ENCODE results near the gene TMEM161A.
A peak's percentile ranks its signal among the peaks of the same experiment; 100 is the strongest.
"Not testable (repeated sequence)": the region's sequence is repeated elsewhere in the genome, so short reads cannot be mapped to it uniquely, and the experiment has no call there.

Gene TMEM161A

DNA sequence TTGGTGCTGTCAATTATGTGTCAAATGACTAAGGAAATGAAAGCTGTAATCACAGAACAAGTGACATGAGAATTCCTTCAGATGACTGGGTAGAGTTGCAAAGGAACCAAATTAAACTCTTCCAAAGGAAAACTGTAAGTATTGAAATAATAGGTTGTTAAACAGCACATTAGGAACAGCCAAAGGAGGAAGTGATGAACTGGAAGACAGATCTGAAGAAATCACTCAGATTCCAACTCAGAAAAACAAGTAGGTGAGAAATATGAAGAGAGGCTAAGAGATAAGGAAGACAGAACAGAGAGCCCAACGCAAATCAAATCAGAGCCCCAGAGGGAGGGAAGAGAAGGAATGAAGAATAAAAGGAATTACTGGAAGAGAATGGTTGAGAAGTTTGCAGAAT, 15.4 kb downstream of the TMEM161A start:
- no peak for DNase-seq (ENCODE audit: low read depth in 3 of 3)

DNA sequence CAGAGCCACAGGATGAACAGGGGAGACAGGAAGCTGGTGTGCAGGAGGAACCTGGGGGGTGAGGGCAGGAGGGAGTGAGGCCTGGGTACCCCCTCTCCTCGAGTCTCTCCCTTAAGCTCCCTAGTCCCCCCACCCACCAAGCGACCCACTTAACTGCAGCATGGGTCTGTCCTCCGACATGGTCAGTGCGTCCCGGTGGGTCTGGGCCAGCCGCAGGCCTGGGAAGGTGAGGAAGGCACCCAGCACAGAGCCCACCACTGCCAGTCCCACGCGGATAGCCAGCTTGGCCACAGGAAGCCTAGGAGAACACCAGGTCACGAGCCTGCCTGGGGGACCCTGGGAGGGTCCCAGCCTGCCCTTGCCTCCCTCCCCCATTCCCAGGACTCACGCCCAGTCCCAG, 16.9 kb downstream of the TMEM161A start:
- no peak for DNase-seq (ENCODE audit: low read depth in 3 of 3)

DNA sequence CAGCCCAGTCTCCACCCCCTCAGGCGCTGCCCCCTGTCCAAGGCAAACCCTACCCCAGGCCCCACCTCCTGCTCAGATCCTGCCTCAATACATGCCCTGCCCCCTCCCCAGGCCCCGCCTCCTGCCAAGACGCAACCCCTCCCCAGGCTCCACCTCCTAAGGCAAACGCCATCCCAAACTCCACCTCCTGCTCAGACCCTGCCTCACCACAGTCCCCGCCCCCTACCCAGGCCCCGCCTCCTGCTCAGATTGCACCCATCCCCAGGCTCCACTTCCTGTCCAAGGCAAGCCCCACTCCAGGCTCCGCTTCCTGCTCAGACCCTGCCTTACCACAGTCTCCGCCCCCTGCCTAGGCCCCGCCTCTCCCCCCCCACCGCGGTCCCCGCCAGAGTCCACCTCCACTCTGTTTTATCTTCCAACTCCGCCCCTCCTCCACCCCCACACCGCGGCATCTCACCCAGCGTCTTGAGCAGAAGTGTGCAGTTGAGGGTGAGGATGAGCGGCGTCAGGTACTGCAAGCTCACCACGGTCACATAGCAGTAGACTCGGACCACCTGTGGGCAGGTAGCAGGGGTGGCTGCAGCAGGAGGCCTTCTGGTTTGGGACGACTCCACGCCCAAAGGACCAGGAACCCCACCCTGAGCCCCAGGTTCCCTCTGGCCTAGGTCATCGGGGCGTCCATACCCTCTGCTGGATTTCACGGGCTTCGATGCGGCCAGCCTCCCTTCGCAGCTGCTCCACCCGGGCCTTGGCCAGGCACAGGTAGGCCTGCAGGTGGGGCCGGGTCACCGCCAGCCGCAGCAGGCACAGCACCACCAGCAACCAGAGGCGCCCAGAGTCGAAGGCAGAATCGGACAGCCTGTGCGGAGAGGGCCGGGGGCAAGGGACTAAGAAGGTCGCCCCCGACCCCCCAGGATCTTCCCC, 17.7 kb downstream of the TMEM161A start:
- peak in 1 of 3 experiments; percentile 41 for DNase-seq (ENCODE audit: low read depth in 3 of 3)

DNA sequence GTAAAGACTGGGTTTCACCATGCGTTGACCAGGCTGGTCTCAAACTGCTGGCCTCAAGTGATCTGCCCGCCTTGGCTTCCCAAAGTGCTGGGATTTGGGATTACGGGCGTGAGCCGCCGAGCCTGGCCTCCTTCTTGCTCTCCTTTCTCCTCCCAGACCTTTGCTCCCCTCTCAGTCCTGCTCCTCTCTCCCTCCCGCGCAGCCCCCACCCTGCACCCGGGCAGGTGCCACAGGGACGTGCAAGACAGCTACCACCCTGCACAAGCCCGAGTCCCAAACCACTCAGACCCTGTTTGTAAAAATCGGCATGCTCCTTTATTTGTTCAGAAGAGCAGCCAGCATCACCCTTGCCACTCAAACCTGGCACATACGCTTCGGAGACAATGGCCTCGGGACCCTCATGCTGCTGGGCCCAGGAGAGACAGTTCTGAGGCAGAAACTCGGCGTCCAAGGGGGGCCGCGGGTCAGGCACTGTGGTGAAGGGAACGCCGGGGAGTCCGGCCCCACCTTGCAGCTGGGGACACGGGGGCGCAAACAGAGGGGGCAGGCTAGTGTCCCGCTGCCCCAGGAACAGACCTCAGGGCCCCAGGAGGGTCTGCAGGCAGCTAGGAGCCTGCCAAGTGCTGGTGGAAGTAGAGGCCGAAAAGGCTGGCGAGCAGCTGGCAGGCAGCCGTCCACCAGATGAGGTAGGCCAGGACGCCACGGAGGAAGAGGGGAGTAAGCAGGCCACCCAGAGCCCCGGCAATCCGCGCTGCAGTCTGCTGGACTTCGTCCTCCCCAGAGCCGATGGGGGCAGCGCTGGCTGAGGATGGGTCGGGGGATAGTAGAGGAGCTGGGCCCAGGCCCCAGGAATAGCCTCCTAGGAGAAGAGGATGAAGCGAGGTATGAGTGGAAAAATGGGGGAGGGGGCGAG, 18.7 kb downstream of the TMEM161A start:
- no peak for DNase-seq (ENCODE audit: low read depth in 3 of 3)

DNA sequence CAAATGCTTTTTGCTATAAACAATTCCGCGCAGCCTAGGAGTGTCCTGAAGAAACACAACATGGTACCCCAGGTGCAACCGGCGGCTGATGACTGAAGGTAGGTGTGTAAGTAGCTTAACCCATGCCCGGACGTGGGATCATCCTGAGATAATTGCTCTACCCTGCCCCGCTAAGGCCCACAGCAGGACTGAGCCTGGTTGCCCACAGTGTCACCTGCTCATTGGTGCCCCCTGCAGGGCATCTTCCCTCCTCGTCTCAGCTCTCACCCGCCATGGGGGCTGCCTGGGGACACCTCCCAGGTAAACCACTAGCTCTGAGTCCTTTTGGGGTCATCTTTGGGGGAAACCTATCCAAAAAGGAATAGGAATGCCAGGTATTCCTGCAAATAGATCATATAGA, 22.3 kb downstream of the TMEM161A start:
- DNase-seq (ENCODE audit: low read depth in 3 of 3), result peak in 2 of 3 experiments; percentile 9 to 47

DNA sequence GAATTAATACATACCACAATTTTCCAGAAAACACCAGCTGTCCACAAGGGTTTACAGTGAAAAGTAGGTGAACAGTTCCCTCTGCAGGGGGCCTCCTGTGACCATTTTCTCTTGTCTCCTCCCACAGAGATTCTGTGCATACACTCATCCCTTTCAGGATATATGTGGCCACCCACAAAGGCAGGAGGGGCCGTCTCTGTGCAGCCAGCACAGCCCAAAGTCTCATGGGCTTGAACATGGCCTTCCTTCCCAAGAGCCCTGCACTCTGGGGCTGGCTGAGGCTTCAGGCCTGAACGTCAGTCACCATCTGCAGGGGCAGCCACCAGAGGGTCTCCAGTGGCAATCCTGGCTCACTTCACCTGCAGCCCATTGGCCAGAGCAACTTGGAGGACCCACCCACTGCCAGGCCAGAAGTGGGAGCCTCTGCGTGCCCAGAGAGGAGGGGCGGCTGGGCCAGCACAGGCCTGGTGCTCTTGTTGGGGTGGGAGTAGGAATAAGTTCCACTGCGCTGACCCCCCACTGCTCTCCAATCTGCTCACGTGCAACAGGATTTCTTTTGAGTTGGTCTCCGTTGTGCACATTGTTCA, 25.1 kb downstream of the TMEM161A start:
- no peak for DNase-seq (ENCODE audit: low read depth in 3 of 3)

DNA sequence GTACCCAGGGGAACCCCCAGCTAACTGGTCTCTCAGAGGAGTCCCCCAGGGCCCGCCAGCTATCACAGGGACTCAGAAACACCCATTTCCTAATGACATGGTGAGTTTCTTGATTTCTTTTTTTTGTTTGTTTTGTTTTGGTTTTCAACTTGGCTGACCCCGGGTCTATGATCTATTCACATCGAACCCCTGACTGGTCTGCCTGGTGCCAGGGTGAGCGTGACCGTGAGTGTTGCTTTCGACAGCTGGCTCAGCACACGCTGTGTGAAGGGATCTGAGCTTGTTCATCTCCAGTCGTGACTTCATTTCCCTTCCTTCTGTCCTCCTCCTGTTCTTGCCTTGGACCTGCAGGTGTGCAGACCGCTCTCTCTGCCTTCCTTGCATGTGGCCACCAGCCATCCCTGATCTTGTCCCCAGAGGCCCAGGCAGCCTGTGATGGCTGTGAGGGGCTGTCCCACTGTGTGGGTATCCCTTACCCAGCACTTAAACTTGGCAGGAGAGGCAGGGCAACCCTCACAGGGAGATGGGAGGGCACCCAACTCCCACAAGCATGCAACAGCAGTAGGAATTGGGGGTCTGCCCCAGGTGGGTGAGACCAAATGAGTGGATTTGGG, 26.2 kb downstream of the TMEM161A start:
- no peak for DNase-seq (ENCODE audit: low read depth in 3 of 3)

DNA sequence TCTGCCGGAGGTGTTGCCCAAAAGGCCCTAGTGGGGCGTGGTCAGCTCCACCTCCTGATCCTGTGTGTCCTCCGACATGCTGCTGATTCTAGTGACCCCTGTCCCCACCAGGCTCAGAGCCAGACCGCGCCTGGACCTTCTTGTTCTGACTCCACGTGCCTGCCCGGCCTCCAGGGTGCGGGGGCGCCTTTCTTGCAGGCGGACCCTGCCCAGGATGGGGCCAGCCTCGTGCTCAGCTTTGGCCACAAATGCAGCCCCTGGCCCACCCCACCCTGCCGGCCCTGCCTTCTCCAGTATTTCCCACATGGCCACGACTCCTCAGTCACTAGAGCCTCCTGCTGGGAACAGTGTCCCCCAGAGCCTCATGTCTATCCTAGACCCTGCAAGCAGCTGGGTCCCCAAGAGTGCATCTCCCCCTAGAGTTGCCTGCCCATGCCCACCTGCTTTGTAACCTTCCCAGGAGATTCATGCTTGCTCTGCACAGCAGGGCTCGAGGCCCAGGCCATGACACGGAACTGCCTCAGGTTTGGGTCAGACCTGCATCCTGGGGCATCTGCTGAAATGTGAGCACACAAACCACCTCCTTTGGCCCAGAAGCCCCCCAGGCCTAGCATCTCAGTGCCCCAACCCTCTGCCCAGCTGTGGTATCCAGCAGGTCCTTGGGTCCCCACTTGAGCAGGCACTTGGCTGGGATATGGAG, 27.0 kb downstream of the TMEM161A start:
- DNase-seq (ENCODE audit: low read depth in 3 of 3), result no peak

DNA sequence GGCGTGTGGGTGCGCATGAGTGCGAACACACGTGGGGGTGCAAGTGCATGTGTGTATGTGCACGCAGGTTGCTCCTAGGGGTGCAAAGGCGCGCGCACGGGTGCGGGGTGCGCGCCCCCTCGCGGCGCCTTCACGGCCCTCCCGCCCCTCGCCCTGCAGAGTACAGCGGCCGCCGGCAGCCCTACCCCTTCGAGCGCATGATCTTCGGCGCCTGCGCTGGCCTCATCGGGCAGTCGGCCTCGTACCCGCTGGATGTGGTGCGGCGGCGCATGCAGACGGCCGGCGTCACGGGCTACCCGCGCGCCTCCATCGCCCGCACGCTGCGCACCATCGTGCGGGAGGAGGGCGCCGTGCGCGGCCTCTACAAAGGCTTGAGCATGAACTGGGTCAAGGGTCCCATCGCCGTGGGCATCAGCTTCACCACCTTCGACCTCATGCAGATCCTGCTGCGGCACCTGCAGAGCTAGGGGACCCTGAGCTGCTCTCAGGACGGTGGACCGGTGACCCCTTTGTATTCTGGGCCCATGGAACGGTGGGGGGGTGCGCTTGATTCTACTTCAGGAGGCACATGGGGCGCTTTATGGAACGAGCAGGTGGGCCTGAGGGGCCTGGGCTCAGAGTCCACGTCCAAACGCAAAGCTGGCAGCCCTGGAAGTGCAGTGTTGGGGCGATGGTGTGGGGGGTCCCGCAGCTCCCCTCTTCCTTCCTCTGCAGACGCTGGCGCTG, 27.7 kb downstream of the TMEM161A start:
- no peak for DNase-seq (ENCODE audit: low read depth in 3 of 3)

DNA sequence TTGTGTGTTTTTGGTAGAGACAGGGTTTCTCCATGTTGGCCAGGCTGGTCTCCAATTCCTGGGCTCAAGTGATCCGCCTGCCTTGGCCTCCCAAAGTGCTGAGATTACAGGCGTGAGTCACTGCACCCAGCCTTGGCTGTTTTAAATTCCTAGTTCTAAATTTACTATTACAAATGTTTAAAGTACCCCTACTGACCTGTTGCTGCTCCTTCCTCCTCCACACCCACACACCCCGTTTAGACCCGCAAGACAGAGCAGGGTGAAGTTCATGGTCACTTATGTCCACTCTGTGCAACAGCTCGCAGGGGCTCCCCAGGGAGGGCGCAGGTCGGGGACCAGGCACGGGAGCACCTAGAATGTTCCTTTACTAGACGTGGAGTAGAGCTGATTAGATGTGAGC, 28.7 kb downstream of the TMEM161A start:
- no peak for DNase-seq (ENCODE audit: low read depth in 3 of 3)

DNA sequence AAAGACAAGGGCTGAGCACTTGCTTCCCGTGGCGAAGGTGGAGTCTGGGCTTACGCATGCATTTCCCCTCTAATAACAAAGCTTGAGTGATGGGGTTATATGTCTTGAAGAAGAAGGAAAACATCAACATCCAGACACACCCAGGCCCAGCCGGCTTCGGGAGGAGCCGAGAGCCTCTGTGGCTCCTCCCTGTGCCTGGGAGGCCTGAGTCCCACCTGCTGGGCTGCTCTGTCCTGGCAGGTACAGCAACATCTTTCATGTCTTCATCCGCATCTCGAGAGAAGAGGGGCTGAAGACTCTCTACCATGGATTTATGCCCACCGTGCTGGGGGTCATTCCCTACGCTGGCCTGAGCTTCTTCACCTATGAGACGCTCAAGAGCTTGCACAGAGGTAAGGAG, 30.6 kb downstream of the TMEM161A start:
- no peak for DNase-seq (ENCODE audit: low read depth in 3 of 3)

DNA sequence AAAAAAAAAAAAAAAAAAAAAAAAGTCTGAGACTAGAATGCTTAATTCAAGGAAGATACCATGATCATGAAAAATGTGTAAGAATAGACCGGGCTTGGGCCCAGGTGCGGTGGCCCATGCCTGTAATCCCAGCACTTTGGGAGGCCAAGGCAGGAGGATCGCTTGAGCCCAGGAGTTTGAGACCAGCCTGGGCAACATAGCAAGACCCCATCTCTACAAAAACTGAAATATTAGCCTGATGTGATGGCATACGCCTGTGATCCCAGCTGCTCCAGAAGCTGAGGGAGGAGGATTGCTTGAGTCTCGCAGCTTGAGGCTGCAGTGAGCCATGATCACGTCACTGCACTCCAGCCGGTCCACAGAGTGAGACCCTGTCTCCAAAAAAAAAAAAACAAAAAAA, 31.3 kb downstream of the TMEM161A start:
- DNase-seq (ENCODE audit: low read depth in 3 of 3), result not testable (repeated sequence)

DNA sequence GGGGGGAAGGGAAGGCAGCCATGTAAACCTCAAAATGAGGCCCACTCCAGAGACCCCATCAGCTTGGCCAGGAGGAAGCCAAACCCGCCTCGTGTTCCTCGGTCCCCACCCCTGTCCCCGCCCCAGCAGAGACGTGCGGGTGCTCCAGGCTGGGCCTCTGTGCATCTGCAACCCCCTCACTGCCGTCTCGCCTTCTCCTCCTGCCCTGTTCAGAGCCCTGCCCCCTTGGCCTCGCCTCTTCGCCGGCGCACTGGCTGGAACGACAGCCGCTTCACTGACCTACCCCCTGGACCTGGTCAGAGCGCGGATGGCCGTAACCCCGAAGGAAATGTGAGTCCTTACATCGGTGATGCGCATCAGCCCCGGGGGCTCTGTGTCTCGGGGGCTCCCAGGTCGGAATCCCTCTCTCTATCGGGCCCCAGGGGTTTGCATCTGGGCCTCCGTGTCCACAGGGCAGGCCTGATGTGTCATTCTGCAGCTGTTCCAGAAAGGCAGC, 32.2 kb downstream of the TMEM161A start:
- no peak for DNase-seq (ENCODE audit: low read depth in 3 of 3)

DNA sequence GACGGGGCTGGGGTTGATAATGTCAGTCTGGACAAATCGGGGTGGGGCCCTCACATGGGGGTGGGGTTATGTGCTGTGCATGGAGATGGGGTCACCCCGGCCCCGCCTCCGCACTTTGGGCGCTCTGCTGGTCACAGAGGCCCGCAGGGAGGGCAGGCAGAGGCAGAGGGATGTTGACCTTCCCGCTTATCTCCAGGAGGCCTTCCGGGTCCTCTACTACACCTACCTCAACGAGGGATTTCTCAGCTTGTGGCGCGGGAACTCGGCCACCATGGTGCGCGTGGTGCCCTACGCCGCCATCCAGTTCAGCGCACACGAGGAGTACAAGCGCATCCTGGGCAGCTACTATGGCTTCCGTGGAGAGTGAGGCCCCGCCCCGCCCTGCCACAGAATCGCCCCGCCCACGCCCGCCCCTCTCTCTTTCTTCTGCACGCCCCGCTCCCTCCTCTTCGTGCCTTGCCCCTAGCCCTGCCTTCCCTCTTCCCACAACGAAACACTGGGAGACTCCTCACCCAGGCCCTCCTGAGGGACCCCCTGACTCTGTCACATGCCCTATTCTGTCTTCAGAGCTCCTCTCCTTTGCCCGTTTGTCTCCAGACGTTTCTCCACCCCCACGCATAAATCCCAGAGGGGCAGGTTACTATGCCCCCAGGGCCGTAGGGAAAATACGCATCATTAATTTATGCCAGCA, 32.8 kb downstream of the TMEM161A start:
- no peak for DNase-seq (ENCODE audit: low read depth in 3 of 3)

DNA sequence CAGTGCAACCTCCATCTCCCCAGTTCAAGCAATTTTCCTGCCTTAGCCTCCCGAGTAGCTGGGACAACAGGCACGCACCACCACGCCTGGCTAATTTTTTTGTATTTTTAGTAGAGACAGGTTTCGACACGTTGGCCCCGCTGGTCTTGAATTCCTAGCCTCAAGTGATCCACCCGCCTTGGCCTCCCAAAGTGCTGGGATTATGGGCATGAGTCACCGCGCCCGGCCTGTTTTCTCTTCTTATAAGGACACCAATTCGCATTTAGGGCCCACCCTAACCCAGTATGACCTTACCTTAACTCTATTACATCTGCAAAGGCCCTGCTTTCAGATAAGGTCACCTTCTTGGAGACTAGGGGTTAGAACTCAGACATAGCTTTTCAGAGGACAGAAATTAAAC, 35.1 kb downstream of the TMEM161A start:
- no peak for DNase-seq (ENCODE audit: low read depth in 3 of 3)

DNA sequence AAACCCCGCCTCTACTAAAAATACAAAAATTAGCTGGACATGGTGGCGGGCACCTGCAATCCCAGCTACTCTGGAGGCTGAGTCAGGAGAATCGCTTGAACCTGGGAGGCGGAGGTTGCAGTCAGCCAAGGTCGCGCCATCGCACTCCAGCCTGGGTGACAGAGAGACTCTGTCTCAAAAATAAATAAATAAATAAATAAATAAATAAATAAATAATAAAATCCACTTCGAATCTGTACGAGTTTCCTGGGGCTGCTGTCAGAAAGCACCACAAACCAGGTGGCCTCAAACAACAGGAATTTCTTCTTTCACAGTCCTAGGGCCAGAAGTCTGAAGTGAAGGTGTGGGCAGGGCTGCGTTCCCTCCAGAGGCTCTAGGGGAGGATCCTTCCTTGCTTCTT, 35.7 kb downstream of the TMEM161A start:
- not testable (repeated sequence) for DNase-seq (ENCODE audit: low read depth in 3 of 3)

DNA sequence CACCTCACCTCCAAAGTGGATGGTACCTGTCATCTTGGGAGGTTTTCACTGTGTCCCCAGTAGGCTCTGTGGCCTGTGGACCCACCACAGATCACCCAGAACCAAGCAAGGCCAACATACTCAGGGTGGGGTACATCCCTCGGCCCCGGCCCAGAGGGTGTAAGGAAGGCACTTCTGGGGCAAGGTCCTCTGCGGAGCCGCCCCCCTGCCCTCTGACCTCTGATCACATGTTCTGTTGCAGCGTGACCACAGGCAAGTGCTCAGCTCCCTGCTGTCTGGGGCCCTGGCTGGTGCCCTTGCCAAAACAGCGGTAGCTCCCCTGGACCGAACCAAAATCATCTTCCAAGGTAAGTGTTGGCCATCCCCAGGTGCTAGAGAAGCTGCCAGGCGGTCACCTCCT, 36.7 kb downstream of the TMEM161A start:
- DNase-seq (ENCODE audit: low read depth in 3 of 3), result no peak

DNA sequence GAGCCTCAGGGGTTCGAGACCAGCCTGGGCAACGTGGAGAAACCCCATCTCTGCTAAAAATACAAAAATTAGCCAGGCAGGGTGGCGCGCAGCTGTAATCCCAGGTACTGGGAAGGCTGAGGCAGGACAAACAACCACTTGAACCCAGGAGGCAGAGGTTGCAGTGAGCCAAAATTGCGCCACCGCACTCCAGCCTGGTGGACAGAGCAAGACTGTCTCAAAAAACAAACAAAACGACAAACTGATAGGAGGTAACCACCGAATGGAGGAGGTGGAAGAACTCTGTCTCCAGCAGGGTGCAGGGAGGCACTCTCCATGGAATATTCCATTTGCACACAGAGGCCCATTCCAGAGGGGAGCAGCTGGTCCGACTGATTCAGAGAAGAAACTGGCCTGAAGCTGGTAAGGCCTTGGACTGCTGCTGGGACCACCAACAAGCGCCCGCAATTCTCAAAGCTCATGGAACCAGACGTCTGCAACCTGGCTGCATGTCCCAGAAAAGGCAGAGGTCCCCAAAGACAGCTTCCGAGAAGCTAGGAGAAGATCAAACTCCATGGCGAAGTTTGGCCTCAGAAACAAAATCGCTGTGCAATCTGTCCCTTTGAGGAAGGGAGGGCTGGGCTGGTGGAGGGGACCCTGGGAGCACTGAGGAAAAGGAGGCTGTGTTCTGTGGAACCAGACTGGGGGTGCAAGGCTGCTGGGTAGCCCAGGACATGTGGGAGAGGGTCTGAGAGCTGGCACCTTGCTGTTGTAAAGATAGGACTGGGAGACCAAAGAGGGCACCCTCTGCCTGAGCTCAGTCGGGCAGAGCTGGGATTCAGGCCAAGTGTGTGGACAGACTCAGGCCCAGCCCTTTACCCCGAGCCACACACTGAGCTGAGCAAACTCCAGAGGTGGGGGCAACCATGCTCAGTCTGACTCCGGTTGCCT, 39.3 kb downstream of the TMEM161A start:
- DNase-seq (ENCODE audit: low read depth in 3 of 3), result no peak
